ENCODE measurements around the gene GALNS.
A peak's percentile ranks its signal among the peaks of the same experiment; 100 is the strongest.

GALNS gene

DNA sequence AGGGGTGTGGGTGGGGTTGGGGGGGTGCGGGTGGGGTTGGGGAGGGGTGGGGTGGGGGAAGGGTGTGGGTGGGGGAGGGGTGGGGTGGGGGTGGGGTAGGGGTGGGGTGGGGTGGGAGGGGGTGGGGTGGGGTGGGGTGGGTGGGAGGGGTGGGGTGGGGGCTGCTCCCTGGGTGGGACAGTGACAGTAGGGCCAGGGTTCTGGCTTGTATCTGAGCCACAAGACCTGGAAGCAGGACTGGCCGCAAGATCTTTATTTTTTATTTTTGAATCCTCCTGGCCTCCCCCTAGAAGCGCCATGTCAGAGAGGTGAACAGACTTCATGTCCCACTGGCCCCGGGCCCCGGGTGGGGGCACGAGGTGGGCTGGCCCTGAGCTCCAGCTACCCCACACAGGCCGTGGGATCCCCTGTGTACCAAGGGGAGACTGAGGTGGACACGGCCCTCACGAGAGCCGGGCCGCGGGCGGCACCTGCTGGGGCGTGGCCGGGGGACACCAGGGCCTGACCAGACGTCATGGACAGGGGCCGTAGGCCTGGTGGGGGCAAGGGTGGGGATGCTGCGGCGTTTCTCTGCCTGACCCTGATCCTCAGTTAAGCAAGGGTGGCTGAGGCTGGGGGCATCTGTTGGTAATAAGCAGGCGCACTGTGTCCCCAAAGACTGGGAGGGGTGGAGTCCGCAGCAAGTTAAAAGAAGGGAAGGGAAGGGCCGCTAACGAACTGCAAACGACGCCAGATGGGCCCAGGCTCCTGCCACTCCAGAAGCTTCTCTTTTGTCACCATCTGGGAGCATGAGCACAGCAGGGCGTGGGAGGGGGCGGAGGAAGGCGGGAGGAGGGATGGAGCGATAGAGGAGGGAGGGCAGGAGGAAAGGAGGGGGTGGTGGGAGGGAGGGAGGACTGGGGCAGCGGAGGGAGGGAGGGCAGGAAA lies 32.0 kb upstream of the GALNS start:
- DNase-seq, result no peak

DNA sequence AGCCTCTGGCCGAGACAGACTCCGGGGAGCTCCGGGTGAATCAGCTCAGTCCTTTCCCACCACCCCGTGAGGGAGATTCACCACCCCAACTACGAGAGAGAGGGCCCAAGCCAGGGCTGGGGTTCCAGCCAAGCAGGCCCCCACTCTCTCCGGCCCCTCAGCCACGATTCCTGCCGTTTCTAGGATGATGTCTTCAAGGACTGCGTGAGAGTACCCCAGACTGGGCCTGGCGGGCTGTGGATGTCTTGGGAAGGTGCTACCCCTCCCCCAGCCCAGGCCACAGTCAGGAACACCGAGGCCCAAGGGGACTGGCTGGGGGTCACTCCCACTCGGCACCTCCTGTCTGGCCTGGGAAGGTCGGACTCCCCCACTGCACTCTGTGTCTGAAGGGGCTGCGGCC lies 31.3 kb upstream of the GALNS start:
- no peak for DNase-seq

DNA sequence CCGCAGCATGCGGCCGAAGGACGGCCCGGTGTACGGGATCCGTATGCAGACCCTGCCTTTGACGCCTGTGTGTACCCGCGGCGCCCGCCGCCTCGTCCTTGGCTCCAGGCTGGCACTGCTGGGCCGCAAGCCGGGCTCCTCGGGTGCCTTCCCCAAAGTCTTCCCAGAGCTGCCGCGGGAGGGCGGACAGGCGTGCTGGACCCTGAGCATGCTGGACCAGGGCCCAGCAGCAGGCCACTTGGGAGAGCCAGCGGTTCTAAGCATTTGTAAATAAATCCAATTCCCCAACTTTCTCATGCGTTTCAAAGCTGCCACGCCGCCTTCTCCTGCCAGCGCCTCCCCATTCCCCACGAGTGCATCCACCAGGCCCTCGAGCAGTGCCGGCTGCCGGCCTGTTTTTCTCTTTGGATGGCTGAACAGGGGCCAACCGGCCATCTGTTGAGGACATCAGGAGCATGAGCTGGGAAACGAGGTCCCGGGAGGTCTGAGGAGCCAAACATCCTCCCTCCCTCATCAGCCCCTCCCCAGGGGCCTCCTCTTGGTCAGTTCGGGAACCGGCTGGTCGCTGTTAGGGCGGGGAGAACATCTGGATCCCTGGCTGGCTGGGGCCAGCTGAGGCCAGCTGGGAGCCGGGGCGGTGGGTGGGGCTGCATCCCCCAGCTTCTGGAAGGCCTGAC lies 30.2 kb upstream of the GALNS start:
- DNase-seq, result peak; percentile 91

DNA sequence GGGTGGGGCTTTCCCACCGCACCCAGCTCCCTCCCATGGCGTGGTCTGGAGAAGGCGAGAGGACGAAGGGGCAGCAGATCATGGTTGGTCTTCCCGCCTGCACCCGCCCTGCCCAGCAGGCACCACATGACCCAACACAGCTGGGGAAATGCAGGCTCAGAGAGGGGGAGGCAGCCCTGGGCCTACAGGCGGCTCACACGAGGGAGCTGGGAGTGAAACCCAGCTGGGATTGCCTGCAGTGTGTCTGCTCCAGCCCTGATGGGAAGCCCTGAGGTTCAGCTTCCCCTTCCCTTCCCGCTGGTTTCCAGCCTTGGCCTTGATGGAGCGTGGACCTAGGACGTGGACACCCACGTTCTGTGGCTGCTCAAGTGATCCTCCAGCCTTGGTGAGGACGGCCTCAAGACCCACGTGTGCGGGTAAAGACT lies 29.7 kb upstream of the GALNS start:
- DNase-seq, result no peak

DNA sequence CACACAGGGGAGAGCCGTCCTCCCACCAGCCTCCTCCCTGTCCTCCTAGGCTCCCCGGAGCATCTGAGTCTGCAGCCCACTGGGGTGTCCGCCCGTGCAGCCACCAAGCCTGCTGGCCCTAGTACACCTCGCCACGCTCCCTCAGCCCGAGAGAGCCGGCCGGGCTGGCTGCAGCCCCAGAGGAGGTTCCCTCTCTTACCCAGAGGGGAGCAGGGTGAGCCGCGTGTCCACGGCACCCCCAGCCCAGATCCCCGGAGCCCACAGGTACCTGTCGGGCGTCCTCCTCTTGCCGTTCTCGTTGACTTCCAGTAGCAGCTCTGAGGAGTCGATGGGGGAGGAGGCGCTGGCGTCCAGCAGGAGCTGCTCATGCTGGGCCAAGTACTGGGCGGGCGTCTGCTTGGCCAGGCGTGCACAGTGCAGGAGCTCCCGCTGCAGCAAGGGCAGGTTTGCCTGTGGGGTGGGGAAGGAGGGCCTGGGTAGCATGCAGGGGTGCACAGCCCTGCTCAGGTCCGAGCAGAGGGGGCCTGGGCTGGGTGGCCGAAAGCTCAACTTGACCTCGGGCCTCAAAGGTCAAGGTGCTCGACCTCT lies 29.0 kb upstream of the GALNS start:
- no peak for DNase-seq

DNA sequence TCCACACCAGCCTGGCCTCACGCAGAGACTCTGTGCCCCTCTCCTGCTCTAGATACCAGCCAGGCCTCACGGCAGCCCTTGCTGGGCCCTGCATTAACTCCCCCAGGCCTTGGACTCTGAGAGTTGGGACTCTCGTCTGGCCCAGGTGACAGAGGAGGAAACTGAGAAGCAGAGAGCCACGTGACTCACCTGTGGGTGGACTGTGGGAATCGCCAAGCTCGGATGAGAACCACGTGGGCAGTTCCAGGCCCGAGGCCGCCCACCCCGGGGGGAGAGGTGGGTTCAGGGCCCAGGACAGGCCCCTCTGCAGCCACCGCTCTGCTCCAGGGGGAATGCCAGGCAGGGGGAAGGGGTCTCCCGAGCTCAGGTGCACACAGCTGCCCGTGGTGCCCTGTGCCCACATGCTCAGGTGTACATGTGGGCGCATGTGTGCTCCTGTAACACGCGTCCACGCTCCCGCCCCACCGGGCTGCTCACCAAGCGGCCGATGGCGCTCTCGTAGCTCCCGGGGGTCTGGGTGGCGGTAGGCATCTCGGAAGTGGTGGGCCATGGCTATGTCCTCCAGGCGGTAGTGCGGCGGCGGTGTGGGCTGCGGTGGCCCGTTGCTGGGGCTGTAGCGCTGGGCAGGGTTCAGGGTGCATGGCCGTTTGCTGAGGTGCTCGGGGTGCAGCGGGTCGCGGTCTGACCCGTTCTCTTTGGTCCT lies 28.0 kb upstream of the GALNS start:
- DNase-seq, result no peak

DNA sequence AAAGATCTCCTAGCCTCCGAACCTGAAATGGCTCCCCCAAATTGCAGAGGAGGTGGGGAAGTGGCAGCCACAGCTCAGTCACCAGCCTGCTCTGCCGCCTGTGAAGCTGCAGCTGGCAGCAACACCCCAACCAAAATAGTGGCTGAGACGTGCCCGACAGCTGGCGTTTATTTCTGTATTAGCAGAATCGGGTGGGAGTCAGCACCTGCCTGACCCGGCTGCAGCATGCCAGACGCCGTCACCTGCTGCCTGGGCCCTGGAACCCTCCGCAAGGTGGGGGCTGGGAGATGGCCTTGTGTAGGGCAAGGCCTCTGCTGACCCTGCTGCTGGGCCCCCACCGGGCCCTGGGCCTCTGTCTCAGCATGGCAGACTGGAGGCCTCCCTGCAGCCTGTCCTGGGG lies 27.2 kb upstream of the GALNS start:
- peak; percentile 63 for DNase-seq

DNA sequence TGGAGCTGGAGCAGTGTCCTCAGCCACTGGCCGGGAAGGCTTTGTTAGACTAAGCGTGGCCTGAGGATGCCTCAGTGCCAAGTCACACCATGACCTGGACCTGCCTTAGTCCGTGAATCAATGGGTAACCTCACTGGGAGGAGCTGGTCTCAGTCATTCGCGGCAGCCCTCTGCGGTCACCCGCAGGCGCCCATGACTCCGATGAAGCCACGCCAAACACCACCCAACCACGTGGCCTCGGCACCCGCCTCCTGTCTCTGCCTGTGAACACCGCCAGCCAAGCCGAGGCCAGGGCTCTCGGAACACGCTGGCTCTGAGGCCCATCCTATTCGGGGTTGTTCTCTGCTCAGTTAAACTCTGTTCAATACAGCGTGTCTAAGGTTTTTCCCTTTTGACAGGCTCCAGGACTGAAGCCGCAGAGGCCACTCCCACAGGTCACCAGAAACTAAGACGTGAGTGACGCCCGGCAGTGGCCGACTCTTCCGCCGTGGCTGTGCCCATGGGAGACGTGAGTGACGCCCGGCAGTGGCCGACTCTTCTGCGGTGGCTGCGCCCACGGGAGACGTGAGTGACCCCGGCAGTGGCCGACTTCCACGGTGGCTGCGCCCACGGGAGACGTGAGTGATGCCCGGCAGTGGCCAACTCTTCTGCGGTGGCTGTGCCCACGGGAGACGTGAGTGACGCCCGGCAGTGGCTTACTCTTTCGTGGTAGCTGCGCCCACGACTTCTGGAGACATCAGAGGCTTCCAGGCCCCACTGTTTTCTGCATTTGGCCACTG lies 26.6 kb upstream of the GALNS start:
- DNase-seq, result no peak

DNA sequence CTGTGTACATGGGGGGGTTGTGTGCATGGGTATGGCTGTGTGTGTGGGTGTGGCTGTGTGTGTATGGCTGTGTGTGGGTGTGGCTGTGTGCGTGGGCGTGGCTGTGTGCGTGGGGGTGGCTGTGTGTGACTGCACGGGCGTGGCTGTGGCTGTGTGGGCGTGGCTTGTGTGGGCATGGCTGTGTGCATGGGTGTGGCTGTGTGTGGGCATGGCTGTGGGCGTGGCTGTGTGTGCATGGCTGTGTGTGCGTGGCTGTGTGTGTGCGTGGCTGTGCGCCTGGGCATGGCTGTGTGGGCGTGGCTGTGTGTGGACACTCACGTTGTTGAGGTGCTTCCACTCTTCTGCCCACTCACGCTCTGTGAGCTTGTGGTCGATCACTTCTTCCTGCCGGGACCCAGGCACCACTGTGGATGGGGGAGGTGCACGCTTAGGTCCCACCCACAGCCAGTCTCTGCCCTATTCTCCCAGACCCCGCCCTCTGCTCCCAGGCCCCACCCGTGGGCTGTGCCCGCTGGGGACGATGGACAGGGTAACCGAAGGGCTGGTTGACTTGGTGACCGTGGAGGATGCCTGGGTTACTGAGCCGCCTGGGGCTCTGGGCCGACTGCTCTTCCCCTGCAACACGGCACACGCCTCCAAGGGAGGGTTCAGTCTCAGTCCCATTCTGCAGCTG lies 25.7 kb upstream of the GALNS start:
- no peak for DNase-seq

DNA sequence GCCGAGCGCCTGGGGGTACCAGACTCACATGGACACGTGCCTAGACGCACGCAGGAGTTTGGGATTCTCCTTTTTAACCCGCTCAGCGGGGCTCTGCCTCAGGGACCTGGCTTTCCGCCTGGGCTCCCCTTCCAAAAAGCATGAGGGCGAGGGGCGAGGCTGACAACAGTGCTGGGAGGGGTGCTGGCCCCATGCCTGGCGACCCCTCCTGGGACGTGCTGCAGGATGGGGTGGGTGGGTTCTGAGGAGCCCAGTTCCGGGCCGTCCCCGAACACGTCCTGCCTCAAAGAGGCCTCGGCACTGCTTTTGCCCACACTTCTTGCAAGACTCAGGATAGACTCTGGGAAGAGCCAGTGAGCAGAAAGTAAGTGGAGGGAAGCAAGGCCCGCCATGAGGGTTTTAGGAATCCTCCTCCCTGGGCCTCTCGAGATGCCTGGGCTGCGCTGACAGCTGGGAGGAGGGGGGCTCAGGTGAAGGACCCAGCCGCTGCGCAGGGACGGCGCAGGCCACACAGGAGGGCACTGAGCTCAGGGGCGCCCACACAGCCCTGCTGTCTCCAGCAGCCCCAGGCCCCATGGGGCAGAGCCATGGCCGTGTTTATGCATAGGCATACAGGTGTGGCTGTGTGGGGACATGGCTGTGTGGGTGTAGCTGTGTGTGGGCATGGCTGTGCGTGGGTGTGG lies 25.1 kb upstream of the GALNS start:
- DNase-seq, result no peak

DNA sequence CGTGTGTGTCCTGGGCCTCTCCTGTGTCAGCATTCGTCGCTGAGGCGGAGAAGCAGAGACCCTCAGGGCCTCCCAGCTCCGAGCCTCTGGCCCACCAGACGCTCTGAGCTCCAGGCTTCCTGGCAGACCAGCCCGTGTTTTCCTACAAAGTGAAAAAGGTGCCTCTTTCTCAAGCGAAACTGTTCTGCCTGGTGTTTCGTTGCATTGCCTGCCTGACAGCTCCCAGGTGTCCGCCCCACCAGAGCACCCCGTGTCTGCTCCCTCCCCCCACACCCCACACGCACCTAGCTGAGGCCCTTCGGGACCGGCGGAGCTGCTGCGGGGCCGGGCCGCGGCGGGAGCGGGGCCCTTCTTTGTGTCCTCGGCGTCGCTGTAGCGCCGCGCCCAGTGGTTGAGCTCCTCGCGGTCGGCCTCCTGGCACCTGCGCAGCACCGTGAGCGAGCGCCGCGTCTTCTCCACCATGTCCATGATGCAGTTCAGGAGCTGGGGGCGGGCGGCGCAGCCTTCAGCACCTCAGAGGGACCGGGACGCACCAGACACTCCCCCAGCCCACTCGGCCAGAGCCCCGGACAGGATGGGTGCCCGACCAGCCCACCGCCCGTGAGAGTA lies 24.4 kb upstream of the GALNS start:
- DNase-seq, result no peak

DNA sequence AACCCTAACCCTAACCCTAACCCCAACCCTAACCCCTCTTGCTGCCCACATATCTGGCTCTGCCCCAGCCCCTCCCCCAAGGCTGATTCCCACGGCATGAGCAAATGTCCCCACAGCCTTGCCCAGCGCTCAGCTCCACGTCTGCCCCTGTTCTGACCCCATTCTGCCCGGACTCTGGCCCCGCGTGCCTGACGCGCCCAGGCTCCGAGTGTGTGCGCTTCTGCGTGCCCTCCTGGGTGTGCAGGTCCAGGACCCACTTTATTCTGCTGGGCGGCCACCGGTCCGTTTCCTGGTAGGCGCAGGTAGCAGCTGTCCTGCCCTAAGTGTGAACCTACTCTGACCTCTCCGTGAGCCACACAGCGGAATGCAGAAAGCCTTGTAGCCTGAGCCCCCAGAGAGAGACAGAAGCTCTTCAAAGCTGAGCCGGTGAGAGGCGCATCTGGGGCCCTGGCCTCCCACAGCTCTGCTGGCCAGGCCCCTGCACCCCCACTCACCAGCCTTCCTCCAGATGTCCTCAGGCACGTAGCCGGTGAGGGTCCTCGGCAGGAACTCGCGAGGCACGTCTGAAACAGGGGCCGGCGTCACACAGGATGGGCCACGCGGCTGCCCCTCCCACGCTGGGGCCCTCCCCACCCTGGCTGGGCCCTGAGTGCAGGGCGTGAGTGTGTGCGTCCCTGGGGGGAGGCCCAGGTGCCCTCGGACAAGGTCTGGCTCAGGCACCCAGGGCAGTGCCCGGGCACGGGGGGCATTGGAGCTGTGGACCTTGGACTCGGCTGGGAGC lies 23.7 kb upstream of the GALNS start:
- DNase-seq, result no peak

DNA sequence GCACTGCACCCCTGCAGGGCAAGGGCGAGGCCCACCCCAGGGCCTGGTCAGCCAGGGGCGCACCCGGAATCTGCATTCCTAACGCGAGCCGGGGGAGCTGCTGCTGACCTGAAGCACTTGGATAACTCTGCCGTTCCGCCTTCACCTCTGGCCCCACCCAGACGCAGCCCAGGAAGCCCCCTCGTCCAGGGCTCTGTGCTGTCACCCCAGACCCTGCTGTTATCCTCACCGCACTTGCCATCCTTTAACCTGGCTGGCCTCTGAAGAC lies 23.0 kb upstream of the GALNS start:
- no peak for DNase-seq

DNA sequence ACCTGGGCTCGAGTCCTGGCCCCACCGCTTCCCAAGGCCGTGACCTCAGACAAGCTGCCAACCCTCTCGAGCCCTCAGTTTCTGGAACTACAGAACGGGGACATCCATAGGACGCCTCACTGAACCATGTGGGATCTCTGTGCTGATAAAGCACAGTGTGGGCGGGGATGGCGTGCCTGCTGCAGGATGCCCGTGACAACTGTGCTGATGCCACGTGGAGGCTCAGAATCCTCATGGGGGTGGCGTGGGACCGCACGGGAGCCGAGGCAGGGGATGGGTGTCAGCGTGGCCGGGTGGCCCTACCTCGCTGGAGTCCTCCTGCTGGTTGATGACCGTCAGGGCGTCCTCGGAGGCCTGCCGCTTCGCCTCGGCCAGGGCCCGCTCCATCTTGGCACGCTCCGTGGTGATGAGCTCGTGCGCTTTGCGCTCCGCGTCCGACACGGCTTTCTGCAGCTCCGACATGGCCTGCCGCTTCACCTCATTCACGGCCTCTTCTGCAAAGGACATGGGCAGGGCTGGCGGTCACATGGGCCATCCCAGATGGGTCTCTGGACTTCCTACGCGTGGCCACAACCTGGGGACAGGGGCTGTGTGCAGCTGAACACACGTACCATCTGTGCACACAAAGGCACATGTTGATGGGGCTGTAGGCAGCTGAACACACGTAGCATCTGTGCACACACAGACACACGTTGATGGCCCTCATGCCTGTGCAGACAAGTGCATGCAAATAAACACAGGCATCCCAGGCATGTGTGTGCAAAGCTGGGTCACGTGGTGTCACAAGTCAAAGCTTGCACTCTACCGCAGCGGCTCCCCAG lies 22.4 kb upstream of the GALNS start:
- no peak for DNase-seq

DNA sequence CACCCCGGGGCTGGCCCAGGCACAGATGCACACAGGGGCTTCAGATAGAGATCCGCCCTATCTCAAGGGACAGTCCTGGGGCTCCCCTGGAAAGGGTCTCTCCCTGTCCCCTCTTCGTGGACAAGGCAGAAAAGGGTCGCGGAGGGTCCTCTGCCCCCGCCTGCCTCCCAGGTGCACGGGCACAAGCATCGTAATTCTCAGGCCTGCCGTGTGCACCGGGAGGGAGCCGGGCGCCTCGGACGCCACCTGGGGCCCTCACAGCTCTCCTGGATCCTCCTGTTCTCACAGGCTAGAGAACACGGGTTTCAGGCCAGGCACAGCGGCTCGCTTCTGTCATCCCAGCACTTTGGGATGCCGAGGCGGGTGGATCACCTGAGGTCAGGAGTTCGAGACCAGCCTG lies 21.6 kb upstream of the GALNS start:
- no peak for DNase-seq

DNA sequence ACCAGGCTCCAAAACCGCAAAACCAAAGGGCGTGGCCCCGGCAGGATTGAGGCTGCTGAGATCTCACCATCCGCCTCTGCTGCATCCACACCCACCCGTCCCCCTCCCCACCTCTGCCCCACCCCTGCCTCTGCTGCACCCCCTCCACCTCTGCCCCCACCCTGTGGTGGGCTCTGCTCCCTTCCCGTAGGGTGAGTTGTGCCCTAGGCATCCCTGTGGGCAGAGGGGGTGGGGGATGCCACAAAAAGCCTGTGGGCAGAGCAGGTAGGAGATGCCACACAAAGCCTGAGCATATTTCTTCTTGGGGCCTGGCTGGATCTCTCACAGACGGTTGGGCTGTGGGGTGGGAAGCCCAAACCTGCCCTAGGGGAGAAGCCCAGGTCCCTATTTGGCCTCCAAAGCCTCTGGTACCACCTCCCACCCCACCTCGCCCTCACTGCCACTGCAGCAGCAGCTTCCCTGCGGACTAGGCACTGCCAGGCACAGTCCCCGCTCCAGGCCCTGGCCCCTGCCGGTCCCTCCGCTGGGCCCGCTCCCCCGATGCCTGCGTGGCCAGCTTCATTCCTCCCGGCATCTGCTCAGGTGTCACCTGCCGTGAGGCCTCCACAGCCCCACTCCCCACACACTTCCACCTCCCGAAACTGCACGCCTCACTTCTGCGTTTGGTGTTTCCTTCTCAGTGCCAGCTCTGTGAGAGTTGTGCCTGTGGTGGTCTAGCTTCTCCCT lies 21.0 kb upstream of the GALNS start:
- no peak for DNase-seq

DNA sequence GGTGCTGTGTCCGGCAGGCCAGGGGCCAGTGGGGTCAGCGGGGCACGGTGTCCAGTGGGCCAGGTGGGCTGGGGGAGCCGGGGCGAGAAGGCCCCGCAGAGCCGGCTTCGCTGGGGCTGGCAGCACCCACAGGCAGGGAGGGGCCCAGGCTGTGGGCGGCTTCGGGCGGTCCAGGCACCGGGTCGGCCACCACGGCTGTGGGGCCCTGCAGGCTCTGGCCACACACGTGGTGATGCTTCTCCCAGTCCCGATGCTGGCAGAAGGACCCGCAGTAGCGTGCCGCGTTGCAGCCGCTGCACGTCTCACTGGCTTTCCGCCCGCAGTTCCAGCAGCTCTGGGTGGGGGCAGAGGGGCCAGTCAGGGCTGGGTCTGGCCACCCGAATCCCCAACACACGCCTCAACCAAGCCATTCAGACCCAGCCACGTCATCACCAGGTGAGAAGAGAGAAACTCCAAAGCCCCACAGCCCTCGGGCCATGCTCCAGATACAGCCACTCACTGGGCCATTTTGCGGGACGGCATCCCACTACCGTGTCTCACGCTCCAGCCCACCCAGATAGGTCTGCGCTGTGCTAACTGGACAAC lies 20.3 kb upstream of the GALNS start:
- no peak for DNase-seq

DNA sequence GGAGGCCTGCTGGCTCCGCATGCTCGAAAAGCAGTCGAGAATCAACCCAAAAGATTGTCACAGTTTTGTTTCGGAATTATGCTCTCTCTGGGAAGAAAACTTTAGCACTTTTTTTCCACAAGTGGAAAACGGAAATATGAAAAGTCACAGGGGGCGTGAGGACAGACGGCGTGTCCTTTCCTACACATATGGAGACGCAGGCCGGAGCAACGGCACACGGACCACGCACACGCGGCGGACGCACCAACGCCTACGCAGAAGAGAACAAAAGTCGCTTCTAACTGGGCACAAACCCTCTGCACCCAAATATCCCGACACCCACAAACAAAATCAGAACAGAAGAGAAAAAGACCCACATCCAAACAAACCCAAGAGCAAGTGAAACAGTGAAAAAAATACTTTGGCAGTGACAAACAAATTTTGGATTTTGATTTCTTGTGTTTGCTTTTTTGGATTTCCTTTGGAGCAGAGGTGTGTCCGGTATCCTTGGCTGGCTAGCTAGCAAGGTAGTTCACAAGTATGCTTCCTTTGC lies 19.0 kb upstream of the GALNS start:
- DNase-seq, result no peak

Measured in right hindlimb (tissue), 1 donor.